SU-DHL-6 (cell line): ENCODE measurements around the gene COL24A1.

ENCODE experiments used
- EZH2phosphoT487 ChIP-seq: fragments of 200-600 bp; sonication (generic), shearing (Covaris generic); conservative IDR thresholded peaks from 2 replicates; pipeline ENCODE4 v1.6.1; 2018; ENCODE audit warnings: mild to moderate bottlenecking, antibody characterized with exemption, low read length, moderate library complexity, mixed read lengths
- TF ChIP-seq, protein P1 (sequence below): fragments of 200-600 bp; sonication (generic); IDR thresholded peaks from one replicate; pipeline ENCODE4 v1.5.1; 2017; ENCODE audit warnings: antibody characterized with exemption, mild to moderate bottlenecking, low read length, moderate library complexity; ENCODE audit not compliant: insufficient read depth, poor library complexity, severe bottlenecking

DNA sequence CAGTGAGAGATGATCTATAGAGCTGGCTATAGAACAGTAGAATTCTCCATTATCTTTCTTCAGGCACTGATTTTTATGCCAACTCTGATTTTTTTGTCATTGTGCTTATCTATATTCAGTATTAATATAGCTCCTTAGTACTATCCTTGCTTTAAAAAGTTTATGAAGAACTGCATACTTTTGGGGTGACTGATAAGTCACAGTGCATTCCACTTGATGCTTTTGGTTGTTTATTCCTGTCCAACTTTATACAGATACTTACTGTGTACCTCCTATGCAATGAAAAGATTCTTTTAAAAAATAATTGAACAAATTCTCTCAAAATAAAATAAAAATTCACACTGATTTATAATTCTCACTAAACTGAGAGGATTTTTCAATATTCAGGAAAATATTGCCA is 71.6 kb downstream of the COL24A1 start:
- TF ChIP-seq, protein P1, sequence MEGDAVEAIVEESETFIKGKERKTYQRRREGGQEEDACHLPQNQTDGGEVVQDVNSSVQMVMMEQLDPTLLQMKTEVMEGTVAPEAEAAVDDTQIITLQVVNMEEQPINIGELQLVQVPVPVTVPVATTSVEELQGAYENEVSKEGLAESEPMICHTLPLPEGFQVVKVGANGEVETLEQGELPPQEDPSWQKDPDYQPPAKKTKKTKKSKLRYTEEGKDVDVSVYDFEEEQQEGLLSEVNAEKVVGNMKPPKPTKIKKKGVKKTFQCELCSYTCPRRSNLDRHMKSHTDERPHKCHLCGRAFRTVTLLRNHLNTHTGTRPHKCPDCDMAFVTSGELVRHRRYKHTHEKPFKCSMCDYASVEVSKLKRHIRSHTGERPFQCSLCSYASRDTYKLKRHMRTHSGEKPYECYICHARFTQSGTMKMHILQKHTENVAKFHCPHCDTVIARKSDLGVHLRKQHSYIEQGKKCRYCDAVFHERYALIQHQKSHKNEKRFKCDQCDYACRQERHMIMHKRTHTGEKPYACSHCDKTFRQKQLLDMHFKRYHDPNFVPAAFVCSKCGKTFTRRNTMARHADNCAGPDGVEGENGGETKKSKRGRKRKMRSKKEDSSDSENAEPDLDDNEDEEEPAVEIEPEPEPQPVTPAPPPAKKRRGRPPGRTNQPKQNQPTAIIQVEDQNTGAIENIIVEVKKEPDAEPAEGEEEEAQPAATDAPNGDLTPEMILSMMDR: no peak
- no peak for TF ChIP-seq EZH2phosphoT487
